Osteoblast (primary cell): ENCODE results near the gene TMEM258. TPM values are rescaled to one million over a fixed set of nuclear protein-coding genes. Genes with fewer than 3 reads are reported as not detected.
A peak's percentile ranks its signal among the peaks of the same experiment; 100 is the strongest.

ENCODE experiments used
- DNase-seq: peaks from one replicate; pipeline ENCODE4 v3.0.0; 2011; ENCODE audit warnings: low spot score, mixed read lengths; ENCODE audit not compliant: insufficient read length; ENCODE audit errors: missing footprints
- H2AFZ ChIP-seq: 2 replicates; pipeline ENCODE4 v1.6.0; 2011; ENCODE audit warnings: mild to moderate bottlenecking, low read length
- H3K27ac ChIP-seq: 2 replicates; pipeline ENCODE4 v1.5.1; 2011; ENCODE audit warnings: mild to moderate bottlenecking, low read depth, low read length, moderate library complexity
- H3K27me3 ChIP-seq: 2 replicates; pipeline ENCODE4 v1.6.0; 2012; ENCODE audit warnings: mild to moderate bottlenecking, control low read depth, inconsistent platforms, low read length, moderate library complexity; ENCODE audit not compliant: insufficient read depth
- H3K36me3 ChIP-seq: 2 replicates; pipeline ENCODE4 v1.5.1; 2011; ENCODE audit warnings: mild to moderate bottlenecking, low read length, control low read depth, moderate library complexity; ENCODE audit not compliant: insufficient read depth
- H3K4me1 ChIP-seq: 2 replicates; pipeline ENCODE4 v1.5.1; 2011; ENCODE audit warnings: mild to moderate bottlenecking, low read length, control low read depth, moderate library complexity; ENCODE audit not compliant: insufficient read depth
- H3K4me2 ChIP-seq: 2 replicates; pipeline ENCODE4 v1.6.0; 2011; ENCODE audit warnings: mild to moderate bottlenecking, low read length; ENCODE audit not compliant: insufficient read depth
- H3K4me3 ChIP-seq: fragments of 200-600 bp; sonication (generic); 3 replicates; pipeline ENCODE4 v1.5.1; 2012; ENCODE audit warnings: mild to moderate bottlenecking, low read length, inconsistent platforms; ENCODE audit not compliant: insufficient read depth
- H3K79me2 ChIP-seq: 2 replicates; pipeline ENCODE4 v1.6.0; 2012; ENCODE audit warnings: mild to moderate bottlenecking, low read length, control low read depth, inconsistent platforms; ENCODE audit not compliant: insufficient read depth
- H3K9me3 ChIP-seq: 2 replicates; pipeline ENCODE4 v1.5.1; 2011; ENCODE audit warnings: low read depth, low read length, control low read depth
- H4K20me1 ChIP-seq: 2 replicates; pipeline ENCODE4 v1.6.0; 2012; ENCODE audit warnings: mild to moderate bottlenecking, low read length, control low read depth; ENCODE audit not compliant: insufficient read depth
- total RNA-seq: library from RNA; depleted of rRNA; stranded (reverse); fragments of >200 nt; gene quantifications from 2 replicates; pipeline ENCODE4 v1.2.3, GENCODE V29; 2012
- TF ChIP-seq, protein P1 (sequence below): IDR thresholded peaks from 2 replicates; pipeline ENCODE4 v1.5.1; 2011; ENCODE audit warnings: mild to moderate bottlenecking, low read depth, low read length, moderate library complexity; ENCODE audit errors: extremely low read depth

Gene TMEM258
- total RNA-seq, 1 donor = 63.3 TPM

DNA sequence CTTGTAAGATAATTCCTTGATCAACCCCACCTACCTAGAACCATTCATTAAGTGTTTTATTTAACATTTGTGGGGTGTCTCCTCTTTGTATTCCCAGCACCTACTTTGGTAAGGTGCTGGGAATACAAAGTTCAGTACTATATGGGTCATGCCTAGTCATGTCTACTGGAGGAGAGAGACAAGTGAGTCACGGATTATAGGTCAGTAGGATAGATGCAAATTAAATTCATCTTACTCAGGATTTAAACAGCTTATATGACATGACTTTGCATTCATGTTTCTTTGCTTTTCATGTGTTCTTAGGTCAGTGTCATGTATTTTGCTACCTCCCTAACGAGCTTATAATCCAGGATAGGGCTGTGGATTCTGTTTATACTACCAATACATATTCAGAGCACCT, 27.8 kb upstream of the TMEM258 start:
- Histone ChIP-seq H3K4me1 (peaks cover 35% of the 10 kb centered on the region), H3K27me3 (no peaks in the 10 kb centered on the region), H3K4me2 (peak overlapping the region; percentile 4), H3K36me3 (no peaks in the 10 kb centered on the region), H3K79me2 (peaks cover 6% of the 10 kb centered on the region), H4K20me1 (no peaks in the 10 kb centered on the region), H2AFZ (no peak overlapping the region), H3K9me3 (no peaks in the 10 kb centered on the region), H3K27ac (peak overlapping the region; percentile 50), H3K4me3 (no peak overlapping the region)
- TF ChIP-seq, protein P1, sequence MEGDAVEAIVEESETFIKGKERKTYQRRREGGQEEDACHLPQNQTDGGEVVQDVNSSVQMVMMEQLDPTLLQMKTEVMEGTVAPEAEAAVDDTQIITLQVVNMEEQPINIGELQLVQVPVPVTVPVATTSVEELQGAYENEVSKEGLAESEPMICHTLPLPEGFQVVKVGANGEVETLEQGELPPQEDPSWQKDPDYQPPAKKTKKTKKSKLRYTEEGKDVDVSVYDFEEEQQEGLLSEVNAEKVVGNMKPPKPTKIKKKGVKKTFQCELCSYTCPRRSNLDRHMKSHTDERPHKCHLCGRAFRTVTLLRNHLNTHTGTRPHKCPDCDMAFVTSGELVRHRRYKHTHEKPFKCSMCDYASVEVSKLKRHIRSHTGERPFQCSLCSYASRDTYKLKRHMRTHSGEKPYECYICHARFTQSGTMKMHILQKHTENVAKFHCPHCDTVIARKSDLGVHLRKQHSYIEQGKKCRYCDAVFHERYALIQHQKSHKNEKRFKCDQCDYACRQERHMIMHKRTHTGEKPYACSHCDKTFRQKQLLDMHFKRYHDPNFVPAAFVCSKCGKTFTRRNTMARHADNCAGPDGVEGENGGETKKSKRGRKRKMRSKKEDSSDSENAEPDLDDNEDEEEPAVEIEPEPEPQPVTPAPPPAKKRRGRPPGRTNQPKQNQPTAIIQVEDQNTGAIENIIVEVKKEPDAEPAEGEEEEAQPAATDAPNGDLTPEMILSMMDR = no peak
- DNase-seq = peak; percentile 96

DNA sequence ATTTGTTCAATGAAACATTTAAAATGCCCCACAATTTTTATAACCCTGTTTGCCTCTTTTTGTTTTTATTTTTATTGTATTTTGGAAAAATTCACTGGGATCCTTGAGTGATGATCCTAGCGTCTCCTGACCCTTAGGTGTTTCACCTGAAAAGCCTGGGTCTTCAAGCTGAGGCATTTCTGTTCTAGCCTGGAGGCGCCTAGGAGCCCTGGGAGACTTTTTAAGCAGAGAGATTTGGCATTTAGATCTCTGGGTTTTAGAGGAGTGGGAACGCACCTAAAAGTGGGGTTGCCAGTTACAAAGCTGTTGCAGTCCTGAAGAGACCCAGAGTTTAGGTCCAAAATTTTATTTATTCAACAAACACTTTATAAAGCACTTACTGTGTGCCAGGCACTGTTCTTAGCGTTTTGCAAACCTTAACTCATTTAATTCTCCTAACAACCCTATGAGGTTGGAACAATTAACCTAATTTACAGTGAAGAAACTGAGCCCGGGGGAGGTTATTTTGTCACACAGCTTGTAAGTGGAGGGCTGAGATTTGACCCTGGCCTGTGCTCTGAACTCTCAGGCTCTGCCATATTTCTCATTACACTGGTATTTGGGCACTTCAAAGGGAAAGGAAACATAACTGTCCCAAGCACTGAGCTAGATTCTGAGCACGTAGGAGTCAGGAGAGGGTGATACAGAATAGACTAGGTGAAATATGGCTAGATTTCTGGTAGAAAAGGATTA, 25.2 kb upstream of the TMEM258 start:
- Histone ChIP-seq H3K79me2 (peaks cover 11% of the 10 kb centered on the region), H3K36me3 (no peaks in the 10 kb centered on the region), H3K4me1 (peaks cover 35% of the 10 kb centered on the region), H2AFZ (peak overlapping the region; percentile 90), H3K4me2 (peak overlapping the region; percentile 98), H3K27me3 (no peaks in the 10 kb centered on the region), H4K20me1 (no peaks in the 10 kb centered on the region), H3K4me3 (peak overlapping the region; percentile 92), H3K27ac (peak overlapping the region; percentile 73), H3K9me3 (no peaks in the 10 kb centered on the region)
- TF ChIP-seq, protein P1 = no peak
- DNase-seq = no peak

GRCh38 chr11:61816736-61817455, 24.5 kb upstream of the TMEM258 start, which contains the start of gene FADS1:
TSS of gene FADS1 (minus strand) at chr11:61817003. CDS start at chr11:61816929, 74 bp downstream.
- TF ChIP-seq, protein P1 = peak; percentile 42
- peak within 1 kb of the TSS; percentile 92 for H3K4me3 ChIP-seq
- H4K20me1 ChIP-seq = no peaks in the 10 kb centered on the region
- peak within 1 kb of the TSS; percentile 96 for H2AFZ ChIP-seq
- H3K4me1 ChIP-seq = peaks cover 35% of the 10 kb centered on the region
- DNase-seq = peak; percentile 98
- H3K4me2 ChIP-seq = peak within 1 kb of the TSS; percentile 98
- no peaks in the 10 kb centered on the region for H3K9me3 ChIP-seq
- peak within 1 kb of the TSS; percentile 93 for H3K27ac ChIP-seq
- no peaks in the 10 kb centered on the region for H3K27me3 ChIP-seq
- peaks cover 11% of the 10 kb centered on the region for H3K79me2 ChIP-seq
- peaks cover 6% of the 10 kb centered on the region for H3K36me3 ChIP-seq
